Osteoblast (primary cell): Measurements from ENCODE around the gene ATP6V1D. TPM values are rescaled to one million over a fixed set of nuclear protein-coding genes. Genes with fewer than 3 reads are reported as not detected.

ENCODE experiments used
- DNase-seq: peaks from one replicate; pipeline ENCODE4 v3.0.0; 2011; ENCODE audit warnings: low spot score, mixed read lengths; ENCODE audit not compliant: insufficient read length; ENCODE audit errors: missing footprints
- H2AFZ ChIP-seq: 2 replicates; pipeline ENCODE4 v1.6.0; 2011; ENCODE audit warnings: mild to moderate bottlenecking, low read length
- H3K27ac ChIP-seq: 2 replicates; pipeline ENCODE4 v1.5.1; 2011; ENCODE audit warnings: mild to moderate bottlenecking, low read depth, low read length, moderate library complexity
- H3K27me3 ChIP-seq: 2 replicates; pipeline ENCODE4 v1.6.0; 2012; ENCODE audit warnings: mild to moderate bottlenecking, control low read depth, inconsistent platforms, low read length, moderate library complexity; ENCODE audit not compliant: insufficient read depth
- H3K36me3 ChIP-seq: 2 replicates; pipeline ENCODE4 v1.5.1; 2011; ENCODE audit warnings: mild to moderate bottlenecking, low read length, control low read depth, moderate library complexity; ENCODE audit not compliant: insufficient read depth
- H3K4me1 ChIP-seq: 2 replicates; pipeline ENCODE4 v1.5.1; 2011; ENCODE audit warnings: mild to moderate bottlenecking, low read length, control low read depth, moderate library complexity; ENCODE audit not compliant: insufficient read depth
- H3K4me2 ChIP-seq: 2 replicates; pipeline ENCODE4 v1.6.0; 2011; ENCODE audit warnings: mild to moderate bottlenecking, low read length; ENCODE audit not compliant: insufficient read depth
- H3K4me3 ChIP-seq: fragments of 200-600 bp; sonication (generic); 3 replicates; pipeline ENCODE4 v1.5.1; 2012; ENCODE audit warnings: mild to moderate bottlenecking, low read length, inconsistent platforms; ENCODE audit not compliant: insufficient read depth
- H3K79me2 ChIP-seq: 2 replicates; pipeline ENCODE4 v1.6.0; 2012; ENCODE audit warnings: mild to moderate bottlenecking, low read length, control low read depth, inconsistent platforms; ENCODE audit not compliant: insufficient read depth
- H3K9me3 ChIP-seq: 2 replicates; pipeline ENCODE4 v1.5.1; 2011; ENCODE audit warnings: low read depth, low read length, control low read depth
- H4K20me1 ChIP-seq: 2 replicates; pipeline ENCODE4 v1.6.0; 2012; ENCODE audit warnings: mild to moderate bottlenecking, low read length, control low read depth; ENCODE audit not compliant: insufficient read depth
- CTCF ChIP-seq: IDR thresholded peaks from 2 replicates; pipeline ENCODE4 v1.5.1; 2011; ENCODE audit warnings: mild to moderate bottlenecking, low read depth, low read length, moderate library complexity; ENCODE audit errors: extremely low read depth
- total RNA-seq: library from RNA; depleted of rRNA; stranded (reverse); fragments of >200 nt; gene quantifications from 2 replicates; pipeline ENCODE4 v1.2.3, GENCODE V29; 2012

ATP6V1D gene
- total RNA-seq, 1 donor: 140 TPM

DNA sequence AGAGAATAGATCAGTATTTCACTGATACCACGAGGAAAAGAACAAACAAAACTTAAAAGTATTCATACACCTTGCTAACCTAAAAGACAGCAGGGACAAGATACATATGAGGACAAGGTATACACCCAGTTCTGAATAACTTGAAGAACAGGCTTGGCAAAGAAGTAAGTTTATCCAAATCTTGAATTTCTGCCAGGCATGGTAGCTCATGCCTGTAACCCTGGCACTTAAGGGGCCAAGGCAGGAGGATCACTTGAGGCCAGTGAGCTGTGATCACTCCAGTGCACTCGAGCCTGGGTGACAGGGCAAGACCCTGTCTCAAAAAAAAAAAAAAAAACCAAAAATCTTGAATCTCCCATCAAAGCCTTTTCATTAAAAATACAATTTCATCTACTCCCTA is 25.5 kb upstream of the ATP6V1D start:
- peaks cover 4% of the 10 kb centered on the region for H4K20me1 ChIP-seq
- no peak overlapping the region for H2AFZ ChIP-seq
- H3K27me3 ChIP-seq: no peaks in the 10 kb centered on the region
- no peak overlapping the region for H3K4me3 ChIP-seq
- no peak overlapping the region for H3K4me2 ChIP-seq
- no peak overlapping the region for H3K27ac ChIP-seq
- H3K9me3 ChIP-seq: no peaks in the 10 kb centered on the region
- no peak for TF ChIP-seq CTCF
- peaks cover 54% of the 10 kb centered on the region for H3K36me3 ChIP-seq
- DNase-seq: no peak
- H3K79me2 ChIP-seq: no peaks in the 10 kb centered on the region
- peaks cover 6% of the 10 kb centered on the region for H3K4me1 ChIP-seq

DNA sequence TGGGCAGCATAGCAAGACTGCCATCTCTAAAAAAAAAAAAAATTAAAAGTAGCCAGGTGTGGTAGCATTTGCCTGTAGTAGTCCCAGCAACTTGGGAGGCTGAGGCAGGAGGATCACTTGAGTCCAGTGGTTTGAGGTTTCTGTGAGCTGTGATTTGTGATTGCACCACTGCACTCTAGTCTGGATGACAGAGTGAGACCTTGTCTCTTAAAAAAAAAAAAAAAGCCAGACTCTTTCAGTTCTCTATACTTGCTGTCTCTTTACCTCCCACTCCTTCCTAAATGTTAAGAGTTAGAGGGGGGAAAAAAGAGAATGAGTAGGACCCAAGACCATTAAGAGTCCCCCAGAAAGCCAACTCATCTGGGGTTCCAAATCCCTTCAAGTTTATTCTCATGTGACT is 18.3 kb upstream of the ATP6V1D start:
- TF ChIP-seq CTCF: no peak
- Histone ChIP-seq H3K79me2 (peaks cover 32% of the 10 kb centered on the region), H3K27me3 (no peaks in the 10 kb centered on the region), H3K9me3 (no peaks in the 10 kb centered on the region), H2AFZ (no peak overlapping the region), H3K36me3 (peaks cover 80% of the 10 kb centered on the region), H3K4me1 (no peaks in the 10 kb centered on the region), H3K27ac (no peak overlapping the region), H3K4me2 (no peak overlapping the region), H4K20me1 (peaks cover 12% of the 10 kb centered on the region), H3K4me3 (no peak overlapping the region)
- DNase-seq: no peak

DNA sequence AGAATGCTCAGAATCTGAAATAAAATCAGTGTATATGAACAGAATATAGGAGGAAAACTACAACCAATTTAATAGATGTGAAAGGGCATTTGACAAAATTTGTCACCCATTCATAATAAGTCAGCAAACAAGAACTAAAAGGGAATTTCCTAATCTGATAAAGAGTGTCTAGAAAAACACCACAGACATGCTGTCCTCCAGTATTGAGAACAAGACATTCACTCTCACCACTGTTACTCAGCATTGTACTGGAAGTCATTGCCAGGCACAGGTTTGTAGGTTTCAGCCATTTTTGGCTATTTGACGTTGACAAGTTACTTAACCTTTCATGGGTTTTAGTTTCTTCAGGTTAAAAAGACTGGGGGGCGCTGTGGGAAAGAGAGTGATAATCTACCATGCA is 13.7 kb upstream of the ATP6V1D start:
- no peak overlapping the region for H3K4me3 ChIP-seq
- peaks cover 15% of the 10 kb centered on the region for H3K4me1 ChIP-seq
- no peak for DNase-seq
- H3K9me3 ChIP-seq: no peaks in the 10 kb centered on the region
- peaks cover 63% of the 10 kb centered on the region for H3K79me2 ChIP-seq
- H4K20me1 ChIP-seq: peaks cover 10% of the 10 kb centered on the region
- H3K36me3 ChIP-seq: peaks cover 62% of the 10 kb centered on the region
- no peaks in the 10 kb centered on the region for H3K27me3 ChIP-seq
- H3K4me2 ChIP-seq: no peak overlapping the region
- no peak overlapping the region for H3K27ac ChIP-seq
- no peak for TF ChIP-seq CTCF
- H2AFZ ChIP-seq: no peak overlapping the region

DNA sequence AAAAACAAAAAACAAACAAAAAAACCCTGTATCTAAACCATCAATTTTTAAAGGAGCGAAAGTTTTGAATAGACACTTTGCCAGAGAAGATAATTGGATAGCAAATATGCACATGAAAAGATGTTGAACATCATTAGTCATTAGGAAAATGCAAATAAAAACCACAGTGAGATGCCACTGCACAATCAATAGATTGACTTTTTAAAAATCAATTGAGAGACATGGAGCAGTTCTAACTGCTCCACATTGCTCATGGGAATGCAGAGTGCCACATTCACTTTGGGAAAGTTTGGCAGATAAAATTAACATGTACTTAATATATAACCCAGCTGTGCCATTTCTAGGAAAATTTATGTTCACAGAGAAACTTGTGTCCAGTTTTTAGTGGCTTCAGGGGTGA is 13.2 kb upstream of the ATP6V1D start:
- peaks cover 10% of the 10 kb centered on the region for H4K20me1 ChIP-seq
- no peaks in the 10 kb centered on the region for H3K9me3 ChIP-seq
- peaks cover 62% of the 10 kb centered on the region for H3K36me3 ChIP-seq
- no peak overlapping the region for H2AFZ ChIP-seq
- no peak overlapping the region for H3K4me2 ChIP-seq
- H3K4me3 ChIP-seq: no peak overlapping the region
- peaks cover 15% of the 10 kb centered on the region for H3K4me1 ChIP-seq
- no peak overlapping the region for H3K27ac ChIP-seq
- TF ChIP-seq CTCF: no peak
- no peaks in the 10 kb centered on the region for H3K27me3 ChIP-seq
- H3K79me2 ChIP-seq: peaks cover 65% of the 10 kb centered on the region
- DNase-seq: no peak
